ENCODE measurements around the gene ADAMTSL2.

GRCh38 chr9:133493845-133494540 is 40.5 kb upstream of the ADAMTSL2 start:
- TF ChIP-seq CTCF (IDR thresholded peaks at IDR 0.05), result no peak
- TF ChIP-seq EP300 (IDR thresholded peaks at IDR 0.05), result no peak

Measured in ovary (tissue), 3 donors.